GM13976 (cell line): ENCODE data around the gene TM9SF4.
"Not testable (repeated sequence)": the region's sequence is repeated elsewhere in the genome, so short reads cannot be mapped to it uniquely, and the experiment has no call there.

Experiments
- DNase-seq: peaks from one replicate; pipeline ENCODE4 v3.0.0; 2012; ENCODE audit warnings: low spot score
- CTCF ChIP-seq: IDR thresholded peaks from 2 replicates; pipeline ENCODE4 v1.5.1; 2012; ENCODE audit warnings: borderline replicate concordance, mild to moderate bottlenecking; ENCODE audit not compliant: insufficient read depth; ENCODE audit errors: extremely low read depth, missing control alignments, control extremely low read depth
- in situ Hi-C: fragments of 300-500 bp; cut with MboI; formaldehyde crosslinking; loops from one replicate; pipeline ENCODE4 v1.12.0; 2022; ENCODE audit warnings: low sequenced_read_pairs, mixed read lengths, inconsistent platforms; ENCODE audit not compliant: unreplicated experiment

Gene TM9SF4

DNA sequence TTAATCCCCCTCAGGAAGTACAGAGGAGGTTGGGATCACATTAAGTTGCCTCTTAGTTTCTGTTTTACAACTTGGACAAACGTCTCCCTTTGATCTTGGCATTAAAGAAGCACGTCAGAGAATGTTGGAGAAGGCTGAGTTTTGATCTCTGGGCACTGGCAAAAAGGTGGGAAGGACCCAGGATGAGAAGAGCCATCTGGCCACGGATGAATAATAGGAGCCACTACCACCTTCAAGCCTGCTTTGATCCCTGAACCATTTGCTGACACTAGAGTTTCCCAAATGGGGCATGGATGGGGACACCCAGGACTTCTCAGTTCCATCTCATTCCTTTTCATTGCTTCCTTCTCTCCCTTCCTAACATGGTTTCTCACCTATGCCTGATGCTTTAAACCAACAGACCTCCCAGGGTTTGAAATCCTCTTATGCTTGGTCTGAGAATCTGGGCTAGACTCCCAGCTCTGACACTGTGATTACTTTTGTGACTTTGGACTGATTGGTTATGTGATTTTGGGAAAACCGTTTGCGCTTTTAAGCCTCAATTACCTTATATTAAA lies 5.8 kb downstream of the TM9SF4 start:
- DNase-seq: no peak
- in situ Hi-C loops: no loop called here
- TF ChIP-seq CTCF: no peak

GRCh38 chr20:32116079-32116521 lies 6.6 kb downstream of the TM9SF4 start:
- TF ChIP-seq CTCF: no peak
- no peak for DNase-seq
- in situ Hi-C loops: no loop called here

DNA sequence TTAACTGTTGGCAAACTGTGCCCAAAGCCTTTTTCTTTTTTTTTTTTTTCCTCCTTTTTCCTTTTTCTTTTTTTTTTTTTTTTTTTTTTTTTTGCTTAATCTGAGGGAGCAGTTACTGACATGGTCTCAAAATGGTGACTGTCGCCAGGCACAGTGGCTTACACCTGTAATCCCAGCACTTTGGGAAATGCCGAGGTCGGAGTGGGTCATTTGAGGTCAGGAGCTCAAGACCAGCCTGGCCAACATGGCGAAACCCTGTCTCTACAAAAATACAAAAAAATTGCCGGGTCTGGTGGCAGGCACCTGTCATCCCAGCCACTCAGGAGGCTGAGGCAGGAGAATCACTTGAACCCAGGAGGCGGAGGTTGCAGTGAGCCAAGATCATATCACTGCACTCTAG lies 7.3 kb downstream of the TM9SF4 start:
- in situ Hi-C loops, DNase-seq: not testable (repeated sequence)

DNA sequence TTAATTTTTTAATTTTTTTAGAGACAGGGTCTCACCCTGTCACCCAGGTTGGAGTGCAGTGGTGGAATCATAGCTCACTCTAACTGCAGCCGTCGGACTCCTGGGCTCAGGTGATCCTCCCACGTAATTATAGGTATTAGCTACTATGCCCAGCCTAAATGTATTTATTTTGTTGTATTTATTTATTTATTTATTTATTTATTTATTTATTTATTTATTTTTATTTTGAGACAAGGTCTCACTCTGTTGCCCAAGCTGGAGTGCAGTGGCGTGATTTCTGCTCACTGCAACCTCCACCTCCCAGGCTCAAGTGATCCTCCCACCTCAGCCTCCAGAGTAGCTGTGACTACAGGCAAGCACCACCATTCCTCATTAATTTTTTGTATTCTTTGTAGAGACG lies 8.9 kb downstream of the TM9SF4 start:
- DNase-seq, in situ Hi-C loops: not testable (repeated sequence)

DNA sequence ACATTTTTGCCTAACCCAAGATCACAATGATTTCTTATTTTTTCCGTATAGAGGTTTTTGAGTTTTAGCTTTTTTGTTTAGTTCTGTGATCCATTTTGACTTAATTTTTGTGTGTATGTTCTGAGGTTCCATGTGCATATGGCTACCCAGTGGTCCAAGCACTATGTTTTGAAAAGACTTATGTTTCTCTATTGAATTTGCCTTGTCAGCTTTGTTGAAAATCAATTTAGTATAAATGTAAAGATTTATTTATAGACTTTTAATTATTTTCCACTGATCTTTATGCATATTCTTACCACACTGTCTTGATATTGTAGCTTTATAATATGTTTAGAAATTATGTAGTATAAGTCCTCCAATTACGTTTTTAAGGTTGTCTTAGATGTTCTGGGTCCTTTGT lies 10.2 kb downstream of the TM9SF4 start:
- in situ Hi-C loops: no loop called here
- TF ChIP-seq CTCF: no peak
- DNase-seq: no peak

DNA sequence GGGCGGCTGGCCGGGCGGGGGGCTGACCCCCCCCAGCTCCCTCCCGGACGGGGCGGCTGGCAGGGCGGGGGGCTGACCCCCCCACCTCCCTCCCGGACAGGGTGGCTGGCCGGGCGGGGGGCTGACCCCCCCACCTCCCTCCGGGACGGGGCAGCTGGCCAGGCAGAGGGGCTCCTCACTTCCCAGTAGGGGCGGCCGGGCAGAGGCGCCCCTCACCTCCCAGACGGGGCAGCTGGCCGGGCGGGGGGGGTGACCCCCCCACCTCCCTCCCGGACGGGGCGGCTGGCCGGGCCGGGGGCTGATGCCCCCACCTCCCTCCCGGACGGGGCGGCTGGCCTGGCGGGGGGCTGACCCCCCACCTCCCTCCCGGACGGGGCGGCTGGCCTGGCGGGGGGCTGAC lies 12.4 kb downstream of the TM9SF4 start:
- in situ Hi-C loops, DNase-seq: not testable (repeated sequence)

DNA sequence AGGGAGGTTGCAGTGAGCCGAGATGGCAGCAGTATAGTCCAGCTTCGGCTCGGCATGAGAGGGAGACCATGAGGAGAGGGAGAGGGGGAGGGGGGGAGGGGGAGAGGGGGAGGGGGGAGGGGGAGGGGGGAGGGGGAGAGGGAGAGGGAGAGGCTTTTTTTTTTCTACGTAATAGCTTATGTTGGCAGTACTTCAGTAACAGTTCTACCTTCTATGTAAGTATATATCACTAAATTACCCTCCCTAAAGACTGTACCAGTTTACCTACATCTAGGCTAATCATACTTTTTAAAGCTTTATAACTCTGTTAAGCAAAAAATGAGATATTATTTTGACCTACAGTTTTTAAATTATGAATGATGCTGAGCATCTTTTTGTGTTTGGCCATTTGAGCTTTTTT lies 13.6 kb downstream of the TM9SF4 start:
- in situ Hi-C loops: no loop called here
- no peak for DNase-seq
- TF ChIP-seq CTCF: no peak

GRCh38 chr20:32124916-32125454 lies 15.5 kb downstream of the TM9SF4 start:
- TF ChIP-seq CTCF: no peak
- in situ Hi-C loops: no loop called here
- no peak for DNase-seq
